C4-2B (cell line): Measurements from ENCODE around the gene STEAP4.

Source experiments
- ZFX ChIP-seq: fragments of 450-650 bp; IDR thresholded peaks from 2 replicates; pipeline ENCODE4 v1.6.1; 2017
- TF ChIP-seq, protein P1 (sequence below): fragments of 450-650 bp; conservative IDR thresholded peaks from 2 replicates; pipeline ENCODE4 v1.5.1; 2017; ENCODE audit warnings: mild to moderate bottlenecking

- TF ChIP-seq, protein P1, sequence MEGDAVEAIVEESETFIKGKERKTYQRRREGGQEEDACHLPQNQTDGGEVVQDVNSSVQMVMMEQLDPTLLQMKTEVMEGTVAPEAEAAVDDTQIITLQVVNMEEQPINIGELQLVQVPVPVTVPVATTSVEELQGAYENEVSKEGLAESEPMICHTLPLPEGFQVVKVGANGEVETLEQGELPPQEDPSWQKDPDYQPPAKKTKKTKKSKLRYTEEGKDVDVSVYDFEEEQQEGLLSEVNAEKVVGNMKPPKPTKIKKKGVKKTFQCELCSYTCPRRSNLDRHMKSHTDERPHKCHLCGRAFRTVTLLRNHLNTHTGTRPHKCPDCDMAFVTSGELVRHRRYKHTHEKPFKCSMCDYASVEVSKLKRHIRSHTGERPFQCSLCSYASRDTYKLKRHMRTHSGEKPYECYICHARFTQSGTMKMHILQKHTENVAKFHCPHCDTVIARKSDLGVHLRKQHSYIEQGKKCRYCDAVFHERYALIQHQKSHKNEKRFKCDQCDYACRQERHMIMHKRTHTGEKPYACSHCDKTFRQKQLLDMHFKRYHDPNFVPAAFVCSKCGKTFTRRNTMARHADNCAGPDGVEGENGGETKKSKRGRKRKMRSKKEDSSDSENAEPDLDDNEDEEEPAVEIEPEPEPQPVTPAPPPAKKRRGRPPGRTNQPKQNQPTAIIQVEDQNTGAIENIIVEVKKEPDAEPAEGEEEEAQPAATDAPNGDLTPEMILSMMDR = no peak
- TF ChIP-seq ZFX = no peak
Measured at GRCh38 chr7:88256906-88257305, 49.8 kb downstream of the STEAP4 start.
